Endothelial cell of umbilical vein (primary cell): Measurements from ENCODE around the gene PDCD7. TPM values are rescaled to one million over a fixed set of nuclear protein-coding genes. Genes with fewer than 3 reads are reported as not detected.
"Not testable (repeated sequence)": the region's sequence is repeated elsewhere in the genome, so short reads cannot be mapped to it uniquely, and the experiment has no call there.

Experiments
- BruUV-seq: library from RNA; stranded (reverse); fragments of 400-500 nt; replicated peaks from 2 replicates; lab custom pipeline; 2021; lab: Mats Ljungman, UMichigan
- CTCF ChIA-PET: fragments of 300-600, 350-600 bp; sonication (Branson Sonifier 250); formaldehyde crosslinking; loops from one replicate; lab custom pipeline; 2021; ENCODE audit warnings: antibody characterized with exemption, inconsistent platforms; lab: Charles Lee
- POLR2A ChIA-PET: fragments of 300-600, 350-600 bp; sonication (Branson Sonifier 250); formaldehyde crosslinking; loops from one replicate; lab custom pipeline; 2021; ENCODE audit warnings: antibody characterized with exemption, inconsistent platforms; lab: Charles Lee
- DNase-seq: peaks from one replicate; pipeline ENCODE4 v3.0.0-alpha.2; 2011; ENCODE audit warnings: low read depth, low spot score
- FAIRE-seq: peaks from 2 replicates; lab custom pipeline; 2011; peaks lifted over from hg19 to GRCh38; lab: Jason Lieb, UNC
- H2AFZ ChIP-seq: 2 replicates; pipeline ENCODE4 v1.6.0; 2012; ENCODE audit warnings: low read depth, low read length, control low read depth, inconsistent platforms
- H3K27ac ChIP-seq: 2 replicates; pipeline ENCODE4 v1.5.1; 2011; ENCODE audit warnings: low read depth, mild to moderate bottlenecking, control low read depth, low read length, moderate library complexity; ENCODE audit not compliant: insufficient read depth
- H3K27me3 ChIP-seq, 2 experiments: 2 replicates each; pipeline versions ENCODE4 v1.6.0 to v1.6.1; 2011; ENCODE audit warnings: low read length in 2 of 2, mixed read lengths in 1 of 2; ENCODE audit not compliant: control insufficient read depth in 2 of 2, insufficient read depth in 2 of 2
- H3K36me3 ChIP-seq, 2 experiments: 2 replicates in 1 of 2; 3 replicates in 1 of 2; pipeline ENCODE4 v1.5.1; 2011; ENCODE audit warnings: low read length in 2 of 2, mild to moderate bottlenecking in 1 of 2, moderate library complexity in 1 of 2; ENCODE audit not compliant: control insufficient read depth in 2 of 2, insufficient read depth in 2 of 2; ENCODE audit errors: extremely low read depth in 1 of 2
- H3K4me1 ChIP-seq: 3 replicates; pipeline ENCODE4 v1.5.1; 2011; ENCODE audit warnings: mild to moderate bottlenecking, low read length; ENCODE audit not compliant: control insufficient read depth, insufficient read depth; ENCODE audit errors: extremely low read depth
- H3K4me2 ChIP-seq: 2 replicates; pipeline ENCODE4 v1.6.1; 2011; ENCODE audit warnings: low read length, control low read depth, mixed read lengths; ENCODE audit not compliant: insufficient read depth
- H3K4me3 ChIP-seq, 3 experiments: fragments of 200-600 bp in 1 of 3; sonication (generic), shearing (Covaris generic) in 1 of 3; replicated peaks in 1 of 3; 2 replicates each; pipeline ENCODE4 v1.5.1; 2011 to 2016; ENCODE audit warnings: control low read depth in 3 of 3, low read length in 3 of 3, mild to moderate bottlenecking in 2 of 3, inconsistent platforms in 1 of 3, low read depth in 1 of 3, moderate library complexity in 1 of 3; ENCODE audit not compliant: insufficient read depth in 1 of 3
- H3K79me2 ChIP-seq: 2 replicates; pipeline ENCODE4 v1.6.0; 2012; ENCODE audit warnings: low read length, inconsistent platforms; ENCODE audit not compliant: control insufficient read depth, insufficient read depth
- H3K9ac ChIP-seq: replicated peaks from 2 replicates; pipeline ENCODE3; 2011; ENCODE audit warnings: low read length, control low read depth; ENCODE audit not compliant: insufficient read depth; ENCODE audit errors: extremely low read depth
- H3K9me1 ChIP-seq: replicated peaks from 3 replicates; pipeline ENCODE4 v1.6.0; 2011; ENCODE audit warnings: mild to moderate bottlenecking, low read length; ENCODE audit not compliant: control insufficient read depth, insufficient read depth; ENCODE audit errors: extremely low read depth
- H3K9me3 ChIP-seq: replicated peaks from 2 replicates; pipeline ENCODE4 v1.5.1; 2012; ENCODE audit warnings: low read length, inconsistent platforms; ENCODE audit not compliant: control insufficient read depth, insufficient read depth
- H4K20me1 ChIP-seq: replicated peaks from 2 replicates; pipeline ENCODE3; 2011; ENCODE audit warnings: mild to moderate bottlenecking, low read length; ENCODE audit not compliant: control insufficient read depth, insufficient read depth; ENCODE audit errors: extremely low read depth
- EZH2 ChIP-seq: IDR thresholded peaks from 2 replicates; pipeline ENCODE4 v1.6.1; 2012; ENCODE audit warnings: borderline replicate concordance, low read depth, mild to moderate bottlenecking, moderate library complexity, low read length, inconsistent platforms; ENCODE audit not compliant: severe bottlenecking
- JUN ChIP-seq: IDR thresholded peaks from 2 replicates; pipeline ENCODE4 v1.6.1; 2011; ENCODE audit warnings: borderline replicate concordance, low read depth; ENCODE audit not compliant: insufficient read length, insufficient read depth
- POLR2A ChIP-seq: IDR thresholded peaks from 2 replicates; pipeline ENCODE4 v1.6.1; 2012; ENCODE audit warnings: low read depth, mild to moderate bottlenecking, control low read depth, low read length
- POLR2AphosphoS5 ChIP-seq: IDR thresholded peaks from 2 replicates; pipeline ENCODE4 v1.6.1; 2012; ENCODE audit warnings: low read depth, mild to moderate bottlenecking, control low read depth, low read length, moderate library complexity; ENCODE audit not compliant: insufficient read depth
- dilution Hi-C: fragments of 300-500 bp; cut with MboI; formaldehyde crosslinking; loops from one replicate; pipeline ENCODE4 v1.15.0; 2019; ENCODE audit warnings: low sequenced_read_pairs; ENCODE audit not compliant: extremely low pct_ligation_motif_present
- intact Hi-C: fragments of 100-400 bp; cut with micrococcal nuclease; formaldehyde crosslinking; loops from one replicate; pipeline ENCODE4 v1.10.0; 2022
- polyA plus RNA-seq, 4 experiments: library from polyadenylated mRNA; depleted of rRNA in 3 of 4; stranded (reverse) in 3 of 4; unstranded in 1 of 4; fragments of >200 nt; gene quantifications; 2 replicates each; pipeline versions ENCODE4 v1.2.1 to v1.2.3, GENCODE V29; 2011 to 2012; ENCODE audit warnings: missing spikeins in 1 of 4
- total RNA-seq: library from RNA; stranded (reverse); gene quantifications from 2 replicates; pipeline ENCODE4 v1.2.3, GENCODE V29; 2021
- TF ChIP-seq, protein P1 (sequence below): IDR thresholded peaks from 2 replicates; pipeline ENCODE4 v1.6.1; 2011; ENCODE audit not compliant: insufficient read depth, insufficient read length

The PDCD7 gene
- total and polyA plus RNA-seq, 2 donors (not counting 3 experiments of a cell fraction or from before 2014, with no cell fraction given), result 12.1 to 19.5 TPM

DNA sequence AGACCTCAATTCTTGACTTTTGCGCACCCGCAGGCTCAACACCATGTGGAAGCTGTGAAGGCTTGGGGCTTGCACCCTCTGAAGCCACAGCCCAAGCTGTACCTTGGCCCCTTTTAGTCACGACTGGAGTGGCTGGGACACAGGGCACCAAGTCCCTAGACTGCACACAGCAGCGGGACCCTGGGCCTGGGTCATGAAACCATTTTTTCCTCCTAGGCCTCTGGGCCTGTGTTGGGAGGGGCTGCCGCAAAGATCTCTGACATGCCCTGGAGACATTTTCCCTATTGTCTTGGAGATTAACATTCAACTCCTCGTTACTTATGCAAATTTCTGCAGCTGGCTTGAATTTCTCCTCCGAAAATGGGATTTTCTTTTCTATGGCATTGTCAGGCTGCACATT lies 3.5 kb upstream of the PDCD7 start:
- CTCF ChIA-PET, result not testable (repeated sequence)

DNA sequence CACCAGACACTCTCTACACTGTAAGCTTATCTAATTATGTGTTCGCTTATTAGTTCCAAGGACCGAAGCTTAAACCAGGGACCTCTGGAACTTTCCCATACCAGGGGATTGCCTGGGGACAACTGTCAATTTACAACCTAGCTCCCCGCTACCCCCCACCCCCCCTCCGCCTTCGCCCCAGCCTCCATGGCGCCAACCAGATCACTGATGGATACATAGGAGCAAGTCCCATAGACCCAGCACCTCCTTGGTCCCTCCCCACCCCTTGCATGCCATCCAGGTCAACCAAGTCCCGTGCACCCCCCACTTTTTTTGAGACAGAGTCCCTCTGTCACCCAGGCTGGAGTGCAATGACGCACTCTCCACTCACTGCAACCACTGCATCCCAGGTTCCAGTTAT lies 930 bp upstream of the PDCD7 start:
- Histone ChIP-seq H3K27ac (no peak overlapping the region), H3K4me3 (no peak overlapping the region), H3K9me1 (no peaks in the 10 kb centered on the region), H2AFZ (no peak overlapping the region), H3K9me3 (no peaks in the 10 kb centered on the region), H3K4me1 (peaks cover 10% of the 10 kb centered on the region), H3K79me2 (peaks cover 21% of the 10 kb centered on the region), H3K4me2 (no peak overlapping the region), H4K20me1 (no peaks in the 10 kb centered on the region), H3K27me3 (no peaks in the 10 kb centered on the region), H3K36me3 (no peaks in the 10 kb centered on the region), H3K9ac (no peak overlapping the region)
- ChIA-PET POLR2A (no interaction called here), CTCF (interaction anchor here (1.4 to 1.6 kb wide), 2 partner anchors 31 to 33 kb away, joined by 3 to 4 read pairs; no protein-coding TSS in a partner anchor)
- no TSS peak for BruUV-seq
- no peak for DNase-seq
- intact Hi-C loops (no loop called here), dilution Hi-C loops (no loop called here)
- no peak for TF ChIP-seq EZH2
- no peak for TF ChIP-seq POLR2AphosphoS5
- TF ChIP-seq JUN, result no peak
- TF ChIP-seq, protein P1, sequence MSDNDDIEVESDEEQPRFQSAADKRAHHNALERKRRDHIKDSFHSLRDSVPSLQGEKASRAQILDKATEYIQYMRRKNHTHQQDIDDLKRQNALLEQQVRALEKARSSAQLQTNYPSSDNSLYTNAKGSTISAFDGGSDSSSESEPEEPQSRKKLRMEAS, result no peak
- no peak for TF ChIP-seq POLR2A
- no peak for FAIRE-seq

More for the DNA sequence above, 3.5 kb upstream of the PDCD7 start:
- H2AFZ ChIP-seq, H4K20me1 ChIP-seq, H3K4me3 ChIP-seq, H3K9ac ChIP-seq, H3K9me3 ChIP-seq, H3K27ac ChIP-seq, H3K4me2 ChIP-seq, H3K79me2 ChIP-seq, POLR2A ChIA-PET, H3K36me3 ChIP-seq, FAIRE-seq, BruUV-seq, dilution Hi-C loops, intact Hi-C loops, DNase-seq, H3K9me1 ChIP-seq, H3K27me3 ChIP-seq, H3K4me1 ChIP-seq: not testable (repeated sequence)
